RWPE1 (cell line): ENCODE measurements around the gene FYN.

Experiments used
- CTCF ChIA-PET: fragments of 350-600 bp; sonication (Branson Sonifier 250); formaldehyde crosslinking; extraction: SDS; loops from one replicate; lab custom pipeline; 2021; lab: Yijun Ruan, JAX
- POLR2A ChIA-PET: fragments of 400-600 bp; formaldehyde crosslinking; extraction: SDS; loops from one replicate; lab custom pipeline; 2020; ENCODE audit warnings: antibody characterized with exemption; ENCODE audit not compliant: low non-redundant PET; lab: Yijun Ruan, JAX
- DNase-seq: peaks from one replicate; pipeline ENCODE4 v3.0.0; 2012; ENCODE audit warnings: low spot score
- H3K27ac ChIP-seq: fragments of 450-650 bp; 2 replicates; pipeline ENCODE4 v1.5.1; 2017
- CTCF ChIP-seq: fragments of 450-650 bp; conservative IDR thresholded peaks from 2 replicates; pipeline ENCODE4 v1.5.1; 2017; ENCODE audit warnings: low read depth, mild to moderate bottlenecking

The FYN gene

GRCh38 chr6:111688331-111688730 is 184.9 kb downstream of the FYN start:
- ChIA-PET POLR2A (no interaction called here), CTCF (no interaction called here)
- TF ChIP-seq CTCF = no peak
- no peak for DNase-seq
- H3K27ac ChIP-seq = no peak overlapping the region

- ChIA-PET CTCF (no interaction called here), POLR2A (no interaction called here)
- no peak overlapping the region for H3K27ac ChIP-seq
- TF ChIP-seq CTCF = no peak
- DNase-seq = peak; percentile 6
Observed at GRCh38 chr6:111687652-111688051, 185.6 kb downstream of the FYN start.

DNA sequence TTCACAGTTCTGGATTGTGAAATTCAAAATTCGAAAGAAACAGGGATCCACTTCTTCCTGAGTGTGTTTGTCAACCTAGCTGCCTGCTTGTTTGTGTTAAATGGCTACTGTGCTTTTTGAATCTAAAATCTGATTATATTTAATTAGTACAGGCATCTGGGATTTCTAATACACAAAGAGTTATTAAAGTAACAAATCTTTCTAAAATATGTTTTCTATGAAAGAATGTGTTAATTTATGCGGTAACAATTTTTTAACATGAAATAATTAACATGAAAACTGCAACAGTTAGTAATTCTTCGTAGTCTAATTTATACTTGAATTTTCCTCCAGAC is 186.4 kb downstream of the FYN start:
- TF ChIP-seq CTCF = no peak
- CTCF ChIA-PET = interaction anchor here (0.6 kb wide), 1 partner anchor 39 kb away, joined by 3 read pairs; no protein-coding TSS in a partner anchor
- DNase-seq = no peak
- POLR2A ChIA-PET = no interaction called here
- no peak overlapping the region for H3K27ac ChIP-seq

DNA sequence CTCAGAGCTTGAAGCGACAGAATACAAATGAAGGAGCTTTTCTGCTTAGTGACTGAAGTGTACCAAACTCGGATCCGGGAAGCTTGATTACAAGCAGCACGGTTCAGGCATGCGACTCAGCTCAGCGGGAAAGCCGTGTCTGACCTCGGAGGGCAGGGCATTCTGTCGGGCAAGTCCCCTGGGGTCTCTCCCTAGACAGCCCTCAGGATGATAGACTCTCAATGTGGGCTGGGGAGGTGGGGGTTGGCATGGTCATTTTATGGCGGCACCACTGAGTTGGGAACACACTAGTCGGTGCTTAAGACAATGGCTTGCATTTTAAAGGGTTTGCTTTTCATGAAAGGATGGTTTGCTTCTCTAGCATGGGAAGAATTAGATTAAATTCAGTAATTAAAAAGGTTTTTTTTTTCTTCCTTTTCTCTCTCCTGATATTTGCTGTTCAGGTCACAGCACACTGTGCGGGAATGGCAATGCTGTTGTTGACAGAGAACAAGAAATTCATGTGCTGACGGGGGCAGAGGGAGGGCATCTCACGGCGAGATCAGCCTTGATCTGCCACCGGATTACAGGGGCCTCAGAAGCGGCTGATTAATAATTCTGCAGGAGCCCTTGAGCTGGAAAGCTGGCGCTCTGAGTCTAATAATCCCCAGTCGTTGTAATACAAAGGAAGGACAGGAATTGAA is 186.9 kb downstream of the FYN start:
- CTCF ChIA-PET = interaction anchor here (0.6 kb wide), 1 partner anchor 40 kb away, joined by 3 read pairs; no protein-coding TSS in a partner anchor
- POLR2A ChIA-PET = no interaction called here
- DNase-seq = no peak
- H3K27ac ChIP-seq = no peak overlapping the region
- TF ChIP-seq CTCF = no peak

GRCh38 chr6:111685526-111685925 is 187.7 kb downstream of the FYN start:
- TF ChIP-seq CTCF = no peak

DNA sequence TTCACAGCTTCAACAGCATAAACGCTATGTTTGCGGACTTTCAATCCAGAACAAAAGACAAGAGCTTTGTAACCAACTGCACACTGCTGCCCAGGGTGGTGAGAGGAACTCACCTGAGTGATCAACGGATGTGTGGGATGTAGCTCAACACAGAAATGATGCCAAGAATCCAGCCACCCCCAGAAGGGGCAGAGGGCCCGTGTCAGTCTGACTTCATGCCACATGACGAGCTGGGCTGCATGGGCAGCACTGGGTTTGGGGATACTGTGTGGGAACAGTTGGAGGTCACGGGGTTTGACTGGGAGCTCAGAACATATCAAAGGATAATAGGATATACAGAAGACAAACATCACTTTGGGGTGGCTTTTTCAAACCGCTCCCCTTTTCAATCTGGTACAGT is 188.2 kb downstream of the FYN start:
- CTCF ChIA-PET = interaction anchor here (0.5 kb wide), 1 partner anchor 10 kb away, joined by 7 read pairs; no protein-coding TSS in a partner anchor
- POLR2A ChIA-PET = no interaction called here
- TF ChIP-seq CTCF = no peak
- DNase-seq = no peak
- H3K27ac ChIP-seq = no peak overlapping the region

More at GRCh38 chr6:111685526-111685925, 187.7 kb downstream of the FYN start:
- ChIA-PET CTCF (no interaction called here), POLR2A (no interaction called here)
- DNase-seq = no peak
- no peak overlapping the region for H3K27ac ChIP-seq
